WTC11 (cell line): ENCODE measurements around the gene MBD3L5. TPM values are rescaled to one million over a fixed set of nuclear protein-coding genes. Genes with fewer than 3 reads are reported as not detected.

Source experiments
- ATAC-seq: fragments of 200-7000 bp; cut with Tn5 transposase; 2 replicates; pipeline ENCODE4 v1.10.0; 2021; ENCODE audit warnings: mild to moderate bottlenecking, moderate library complexity
- CTCF ChIA-PET: fragments of 300-600 bp; sonication (Branson Sonifier 250); formaldehyde crosslinking; loops from one replicate; lab custom pipeline; 2021; ENCODE audit warnings: antibody characterized with exemption; lab: Charles Lee
- POLR2A ChIA-PET: fragments of 350-600 bp; sonication (Branson Sonifier 250); formaldehyde crosslinking; loops from one replicate; lab custom pipeline; 2021; ENCODE audit warnings: antibody characterized with exemption; lab: Charles Lee
- DNase-seq: peaks from one replicate; pipeline ENCODE4 v3.0.0; 2021; ENCODE audit warnings: low spot score
- H3K27ac Mint-ChIP-seq: 2 replicates; pipeline ENCODE4 v1.8.0; 2021; ENCODE audit warnings: mixed read lengths
- H3K27me3 Mint-ChIP-seq: 2 replicates; pipeline ENCODE4 v1.8.0; 2021; ENCODE audit warnings: low read depth, mild to moderate bottlenecking, moderate library complexity, mixed read lengths
- H3K36me3 Mint-ChIP-seq: 2 replicates; pipeline ENCODE4 v1.8.0; 2021; ENCODE audit warnings: mixed read lengths
- H3K4me1 Mint-ChIP-seq: 2 replicates; pipeline ENCODE4 v1.8.0; 2022; ENCODE audit warnings: mixed read lengths
- H3K4me3 Mint-ChIP-seq: 2 replicates; pipeline ENCODE4 v1.8.0; 2021; ENCODE audit warnings: mild to moderate bottlenecking, moderate library complexity, mixed read lengths
- H3K9me3 Mint-ChIP-seq: 2 replicates; pipeline ENCODE4 v1.8.0; 2021; ENCODE audit warnings: mixed read lengths
- ESRRA ChIP-seq: sonication (generic); formaldehyde crosslinking; IDR thresholded peaks from 2 replicates; pipeline ENCODE4 v1.8.1; 2022; ENCODE audit warnings: mild to moderate bottlenecking, missing genetic modification reagents, borderline replicate concordance
- ETV6 ChIP-seq: sonication (generic); formaldehyde crosslinking; IDR thresholded peaks from 2 replicates; pipeline ENCODE4 v1.8.1; 2022; ENCODE audit warnings: mild to moderate bottlenecking, missing genetic modification reagents
- GABPB1 ChIP-seq: sonication (generic); formaldehyde crosslinking; IDR thresholded peaks from 2 replicates; pipeline ENCODE4 v1.8.1; 2023; ENCODE audit warnings: mild to moderate bottlenecking, missing genetic modification reagents
- HMGA2 ChIP-seq: fragments of 250-450 bp; sonication (Bioruptor Pico); IDR thresholded peaks from 2 replicates; pipeline ENCODE4 v1.4.0; 2021; ENCODE audit warnings: mild to moderate bottlenecking, moderate library complexity
- HMGXB4 ChIP-seq: sonication (generic); formaldehyde crosslinking; IDR thresholded peaks from 2 replicates; pipeline ENCODE4 v1.8.1; 2023; ENCODE audit warnings: mild to moderate bottlenecking, moderate library complexity, missing genetic modification reagents
- IRF1 ChIP-seq: sonication (generic); formaldehyde crosslinking; IDR thresholded peaks from 2 replicates; pipeline ENCODE4 v1.8.0; 2023; ENCODE audit warnings: missing genetic modification reagents
- PRDM15 ChIP-seq: sonication (generic); formaldehyde crosslinking; IDR thresholded peaks from 2 replicates; pipeline ENCODE4 v1.8.0; 2022; ENCODE audit warnings: missing genetic modification reagents
- SP1 ChIP-seq: sonication (generic); formaldehyde crosslinking; conservative IDR thresholded peaks from 2 replicates; pipeline ENCODE4 v1.8.1; 2022; ENCODE audit warnings: missing genetic modification reagents
- USF2 ChIP-seq: sonication (generic); formaldehyde crosslinking; IDR thresholded peaks from 2 replicates; pipeline ENCODE4 v1.8.1; 2023; ENCODE audit warnings: mild to moderate bottlenecking, missing genetic modification reagents, moderate library complexity
- ZBTB21 ChIP-seq: sonication (generic); formaldehyde crosslinking; IDR thresholded peaks from 2 replicates; pipeline ENCODE4 v1.8.1; 2023; ENCODE audit warnings: mild to moderate bottlenecking, missing genetic modification reagents, borderline replicate concordance
- ZMAT4 ChIP-seq: fragments of 250-450 bp; sonication (Bioruptor Pico); IDR thresholded peaks from 2 replicates; pipeline ENCODE4 v1.9.0; 2021; ENCODE audit warnings: mild to moderate bottlenecking
- ZNF138 ChIP-seq: sonication (generic); formaldehyde crosslinking; conservative IDR thresholded peaks from 2 replicates; pipeline ENCODE4 v1.8.1; 2022; ENCODE audit warnings: mild to moderate bottlenecking, moderate library complexity, missing genetic modification reagents
- ZNF423 ChIP-seq: fragments of 250-450 bp; sonication (Bioruptor Pico); IDR thresholded peaks from 2 replicates; pipeline ENCODE4 v2.1.2; 2022; ENCODE audit warnings: mild to moderate bottlenecking, moderate library complexity
- total RNA-seq: library from RNA; stranded (reverse); gene quantifications from 3 replicates; pipeline ENCODE4 v1.2.3, GENCODE V29; 2021

Gene MBD3L5
- total RNA-seq, 1 experiment from 2014 or later: not detected

- POLR2A ChIA-PET: interaction anchor here (0.6 to 1.1 kb wide), 5 partner anchors 30 to 1165 kb away, joined by 3 to 4 read pairs (median 3); partner anchors contain the start of genes NDUFA11 and VMAC
- H3K27ac Mint-ChIP-seq: peak within 1 kb of the TSS; percentile 91
- peak within 1 kb of the TSS; percentile 94 for H3K4me3 Mint-ChIP-seq
- CTCF ChIA-PET: interaction anchor here (0.5 to 1.5 kb wide), 12 partner anchors 24 to 1101 kb away, joined by 3 to 11 read pairs (median 4); a partner anchor contains a TSS
- peaks cover 23% of the 10 kb centered on the region for H3K36me3 Mint-ChIP-seq
- H3K4me1 Mint-ChIP-seq: no peaks in the 10 kb centered on the region
- TF ChIP-seq GABPB1 (CRISPR knock-in tag) (peak; percentile 56; the same call in 1 of the 2 replicates), USF2 (CRISPR knock-in tag) (no peak), HMGA2 (CRISPR knock-in tag) (0 out of 2 replicates have a peak, but pooled peaks have one; percentile 19), ETV6 (CRISPR knock-in tag) (peak; percentile 32; the same call in 1 of the 2 replicates), SP1 (CRISPR knock-in tag) (peak; percentile 63), IRF1 (CRISPR knock-in tag) (no peak), ESRRA (CRISPR knock-in tag) (0 out of 2 replicates have a peak, but pooled peaks have one; percentile 29), HMGXB4 (CRISPR knock-in tag) (no peak)
- no peaks in the 10 kb centered on the region for H3K27me3 Mint-ChIP-seq
- peaks cover 34% of the 10 kb centered on the region for H3K9me3 Mint-ChIP-seq
- ATAC-seq: peak; percentile 100
- peak; percentile 99 for DNase-seq
Measured at GRCh38 chr19:7069042-7069903, 38.9 kb downstream of the MBD3L5 start, which contains the start of gene ZNF557. Gene ZNF557, plus strand, starts transcription at chr19:7069703. Its CDS starts 5,372 bp downstream, at chr19:7075075.

- DNase-seq: no peak
- peaks cover 28% of the 10 kb centered on the region for H3K9me3 Mint-ChIP-seq
- H3K27me3 Mint-ChIP-seq: no peaks in the 10 kb centered on the region
- H3K4me1 Mint-ChIP-seq: no peaks in the 10 kb centered on the region
- peaks cover 22% of the 10 kb centered on the region for H3K36me3 Mint-ChIP-seq
- TF ChIP-seq ZNF423: no peak
- TF ChIP-seq ZNF138 (CRISPR knock-in tag): no peak
- peak; percentile 2; the same call in 1 of the 2 replicates for TF ChIP-seq ESRRA (CRISPR knock-in tag)
- TF ChIP-seq ZMAT4 (CRISPR knock-in tag): no peak
- TF ChIP-seq PRDM15: no peak
- no peak for TF ChIP-seq ZBTB21 (CRISPR knock-in tag)
- H3K4me3 Mint-ChIP-seq: peak overlapping the region; percentile 94
- no peak overlapping the region for H3K27ac Mint-ChIP-seq
- no peak for ATAC-seq
- CTCF ChIA-PET: interaction anchor here (1.0 to 1.5 kb wide), 5 partner anchors 30 to 336 kb away, joined by 3 to 11 read pairs (median 6); no protein-coding TSS in a partner anchor
- POLR2A ChIA-PET: interaction anchor here (0.7 to 1.1 kb wide), 2 partner anchors 295 to 1166 kb away, joined by 3 to 4 read pairs; partner anchors contain the start of genes NDUFA11 and VMAC
Measured at GRCh38 chr19:7069904-7070226, 39.5 kb downstream of the MBD3L5 start.
